ENCODE data around the gene MTA2. TPM values are rescaled to one million over a fixed set of nuclear protein-coding genes. Genes with fewer than 3 reads are reported as not detected.

Gene MTA2
- total RNA-seq, 1 donor from 2014 or later, result 172 TPM

DNA sequence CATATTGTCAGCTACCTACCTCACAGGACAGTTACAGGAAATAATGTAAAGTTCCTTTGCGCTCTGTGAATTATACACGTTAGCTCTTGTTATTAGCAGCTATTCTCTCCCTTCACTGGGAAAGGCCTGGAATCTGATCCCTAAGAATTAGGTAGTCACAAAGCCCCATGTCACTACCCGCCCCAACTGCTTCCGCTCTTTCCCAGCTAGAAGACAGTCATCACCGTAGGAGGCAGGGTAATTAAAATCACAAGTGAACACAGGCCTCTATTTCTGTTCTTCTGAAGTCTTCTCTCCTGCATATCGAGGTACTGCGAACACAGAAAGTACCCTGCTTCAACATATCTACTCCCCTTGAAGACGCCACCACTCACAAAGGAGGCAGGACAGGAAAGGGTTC lies 42.5 kb downstream of the MTA2 start:
- no peak overlapping the region for H3K27ac Mint-ChIP-seq (ENCODE audit: unreplicated experiment)
- peaks cover 16% of the 10 kb centered on the region for H3K4me1 Mint-ChIP-seq (ENCODE audit: low read depth, unreplicated experiment)
- H3K27me3 Mint-ChIP-seq (ENCODE audit: unreplicated experiment), result peaks cover 2% of the 10 kb centered on the region
- TF ChIP-seq CTCF (IDR thresholded peaks at IDR 0.05; ENCODE audit: partially characterized antibody, unreplicated experiment), result no peak
- H3K36me3 Mint-ChIP-seq (ENCODE audit: unreplicated experiment), result peaks cover 5% of the 10 kb centered on the region
- no peak overlapping the region for H3K4me3 Mint-ChIP-seq (ENCODE audit: unreplicated experiment)
- H3K9me3 Mint-ChIP-seq (ENCODE audit: unreplicated experiment), result no peaks in the 10 kb centered on the region
- DNase-seq, result no peak

DNA sequence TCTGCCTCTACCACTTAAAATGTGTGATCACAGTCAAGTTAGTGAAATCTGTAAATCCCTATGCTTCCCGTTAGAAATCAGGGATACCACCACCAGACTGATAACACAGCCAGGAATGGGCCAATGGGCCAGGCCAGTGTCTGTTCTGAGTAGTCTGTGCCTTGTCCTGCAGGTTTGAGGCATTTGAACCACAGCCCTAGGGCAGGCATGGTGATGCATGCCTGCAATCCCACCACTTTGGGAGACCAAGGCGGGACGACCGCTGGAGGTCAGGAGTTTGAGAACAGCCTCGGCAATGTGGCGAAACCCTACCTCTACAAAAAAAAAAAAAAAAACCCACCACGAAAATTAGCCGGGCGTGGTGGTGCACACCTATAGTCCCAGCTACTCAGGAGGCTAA lies 43.0 kb downstream of the MTA2 start:
- no peak for DNase-seq
- H3K4me3 Mint-ChIP-seq (ENCODE audit: unreplicated experiment), result no peak overlapping the region
- no peak overlapping the region for H3K27ac Mint-ChIP-seq (ENCODE audit: unreplicated experiment)
- H3K36me3 Mint-ChIP-seq (ENCODE audit: unreplicated experiment), result peaks cover 5% of the 10 kb centered on the region
- peaks cover 18% of the 10 kb centered on the region for H3K4me1 Mint-ChIP-seq (ENCODE audit: low read depth, unreplicated experiment)
- no peaks in the 10 kb centered on the region for H3K9me3 Mint-ChIP-seq (ENCODE audit: unreplicated experiment)
- H3K27me3 Mint-ChIP-seq (ENCODE audit: unreplicated experiment), result peaks cover 4% of the 10 kb centered on the region
- TF ChIP-seq CTCF (IDR thresholded peaks at IDR 0.05; ENCODE audit: partially characterized antibody, unreplicated experiment), result no peak

DNA sequence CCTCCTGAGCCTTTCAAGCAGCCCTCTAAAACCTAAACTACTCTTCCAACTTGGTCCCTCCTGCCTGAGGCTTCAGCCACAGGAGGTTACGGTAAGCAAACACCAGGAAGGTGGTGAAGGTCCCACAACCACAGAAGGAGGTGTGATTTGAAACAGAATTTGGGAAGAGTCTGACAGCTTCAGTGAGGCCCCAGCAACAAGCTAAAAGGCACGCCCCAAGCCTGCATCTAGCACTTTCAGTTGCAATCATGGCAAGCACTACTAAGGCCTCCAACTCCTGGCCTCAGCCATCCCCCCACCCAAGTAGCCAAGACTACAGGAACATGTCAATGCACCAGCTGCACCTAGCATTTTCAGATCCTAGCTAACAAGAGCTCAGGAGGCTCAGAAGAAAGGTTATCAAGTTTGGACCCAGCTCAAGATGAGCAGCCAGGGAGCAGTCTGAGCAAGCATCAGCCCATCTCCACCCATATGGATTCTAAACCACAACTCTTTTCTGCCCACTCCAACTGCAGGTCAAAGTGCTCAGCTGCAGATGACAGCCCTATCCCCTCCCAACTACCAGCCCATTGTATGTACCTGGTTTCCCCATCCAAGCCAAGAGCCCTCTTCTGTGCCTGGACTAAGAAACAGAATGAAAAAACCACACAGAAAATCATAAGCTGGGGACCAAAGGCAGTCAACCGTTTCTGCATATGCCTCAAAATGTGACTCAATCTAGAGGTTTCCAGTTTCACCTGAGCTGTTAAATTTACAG lies 44.6 kb downstream of the MTA2 start:
- DNase-seq, result no peak
- Mint-ChIP-seq H3K9me3 (ENCODE audit: unreplicated experiment) (no peaks in the 10 kb centered on the region), H3K27me3 (ENCODE audit: unreplicated experiment) (peaks cover 4% of the 10 kb centered on the region), H3K4me1 (ENCODE audit: low read depth, unreplicated experiment) (peaks cover 28% of the 10 kb centered on the region), H3K4me3 (ENCODE audit: unreplicated experiment) (no peak overlapping the region), H3K36me3 (ENCODE audit: unreplicated experiment) (peaks cover 5% of the 10 kb centered on the region), H3K27ac (ENCODE audit: unreplicated experiment) (peak overlapping the region; percentile 53)
- no peak for TF ChIP-seq CTCF (IDR thresholded peaks at IDR 0.05; ENCODE audit: partially characterized antibody, unreplicated experiment)

DNA sequence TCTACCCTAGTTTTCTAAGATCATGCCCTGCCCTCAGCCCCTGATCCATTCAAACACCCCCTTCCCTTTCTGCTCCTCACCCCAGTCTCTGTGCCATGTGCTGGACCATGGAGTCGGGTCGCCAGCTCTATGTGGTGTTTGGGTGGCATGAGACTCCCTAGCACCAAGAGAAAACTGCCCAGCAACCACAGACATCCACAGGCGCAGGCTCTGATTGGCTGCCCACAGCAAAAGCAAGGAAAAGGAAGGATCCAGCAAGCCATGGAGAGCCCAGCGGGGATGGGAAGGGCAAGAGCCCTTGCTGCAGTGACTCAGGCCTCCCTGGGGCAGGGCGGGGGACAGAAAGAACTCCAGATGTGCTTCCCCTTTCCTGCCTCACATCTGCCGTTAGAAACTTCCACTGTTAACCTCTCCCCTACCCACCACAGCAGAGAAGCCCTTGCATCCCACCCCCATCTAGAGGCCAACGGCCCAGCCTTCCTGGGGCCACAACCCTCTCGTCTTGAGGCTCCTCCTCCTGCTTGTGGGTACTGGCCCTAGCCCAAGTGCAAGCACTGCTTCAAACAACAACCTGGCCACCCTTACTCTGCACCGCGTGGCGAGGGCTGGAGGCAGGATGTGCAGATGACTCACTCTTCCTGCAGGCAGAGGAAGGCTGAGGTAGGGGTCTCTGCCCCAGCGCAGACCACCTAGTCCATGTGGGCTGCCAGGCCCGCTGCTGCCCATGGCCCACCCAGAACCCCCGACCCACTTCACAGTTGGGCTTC lies 45.4 kb downstream of the MTA2 start:
- peaks cover 33% of the 10 kb centered on the region for H3K4me1 Mint-ChIP-seq (ENCODE audit: low read depth, unreplicated experiment)
- H3K9me3 Mint-ChIP-seq (ENCODE audit: unreplicated experiment), result no peaks in the 10 kb centered on the region
- peak overlapping the region; percentile 53 for H3K27ac Mint-ChIP-seq (ENCODE audit: unreplicated experiment)
- peak; percentile 65 for DNase-seq
- TF ChIP-seq CTCF (IDR thresholded peaks at IDR 0.05; ENCODE audit: partially characterized antibody, unreplicated experiment), result no peak
- H3K27me3 Mint-ChIP-seq (ENCODE audit: unreplicated experiment), result peaks cover 4% of the 10 kb centered on the region
- H3K36me3 Mint-ChIP-seq (ENCODE audit: unreplicated experiment), result peaks cover 5% of the 10 kb centered on the region
- peak overlapping the region; percentile 30 for H3K4me3 Mint-ChIP-seq (ENCODE audit: unreplicated experiment)

Measured in glutamatergic neuron (in vitro differentiated cells).